ENCODE data around the gene CCNA2. TPM values are rescaled to one million over a fixed set of nuclear protein-coding genes. Genes with fewer than 3 reads are reported as not detected.

CCNA2 gene
- total RNA-seq, 3 donors from 2014 or later: 2.8 to 18.9 (median 4.0) TPM

DNA sequence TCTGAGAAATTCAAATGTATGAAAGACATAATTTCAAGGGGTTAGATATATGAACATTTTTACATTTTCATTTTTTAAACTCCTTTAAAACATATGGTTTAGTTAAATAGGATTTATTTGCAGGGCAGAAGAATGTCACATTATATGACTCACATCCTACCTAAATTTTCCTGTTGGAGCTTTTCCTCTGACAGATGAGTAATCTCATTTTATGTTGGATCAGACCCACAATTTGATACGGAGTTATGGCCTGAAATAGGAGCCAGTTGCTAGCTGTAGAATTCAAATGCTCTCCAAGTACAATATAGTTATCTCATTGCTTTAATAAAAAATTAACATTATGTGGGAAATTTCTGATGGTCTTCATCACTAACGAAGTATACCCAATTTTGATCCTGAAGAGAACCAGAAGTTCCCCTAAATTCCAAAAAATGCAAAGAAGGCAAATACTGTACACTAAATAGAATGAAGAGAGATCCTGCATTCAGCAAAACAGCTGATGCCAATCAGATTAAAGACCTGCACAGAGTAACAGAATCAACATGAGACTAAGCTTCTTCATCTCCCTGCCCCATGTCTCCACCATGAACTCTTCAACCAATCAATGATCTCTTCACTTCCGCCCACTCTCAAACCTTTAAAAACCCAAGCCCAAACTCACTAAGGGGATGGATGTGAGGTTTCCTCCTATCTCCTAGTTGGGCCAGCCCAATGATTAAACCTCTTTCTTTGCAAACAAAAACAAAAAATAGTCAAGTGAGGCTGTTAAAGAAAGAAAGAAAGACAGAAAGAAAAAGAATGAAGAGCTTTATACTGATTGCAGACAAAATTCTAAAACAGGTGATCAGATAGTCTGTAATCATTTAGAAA lies 33.5 kb downstream of the CCNA2 start:
- ATAC-seq: no peak
- Histone ChIP-seq H3K4me1 (ENCODE audit: low read depth) (no peaks in the 10 kb centered on the region), H3K9me3 (no peaks in the 10 kb centered on the region), H3K36me3 (ENCODE audit: low read depth) (no peaks in the 10 kb centered on the region), H3K4me3 (no peak overlapping the region)
- TF ChIP-seq, protein P1, sequence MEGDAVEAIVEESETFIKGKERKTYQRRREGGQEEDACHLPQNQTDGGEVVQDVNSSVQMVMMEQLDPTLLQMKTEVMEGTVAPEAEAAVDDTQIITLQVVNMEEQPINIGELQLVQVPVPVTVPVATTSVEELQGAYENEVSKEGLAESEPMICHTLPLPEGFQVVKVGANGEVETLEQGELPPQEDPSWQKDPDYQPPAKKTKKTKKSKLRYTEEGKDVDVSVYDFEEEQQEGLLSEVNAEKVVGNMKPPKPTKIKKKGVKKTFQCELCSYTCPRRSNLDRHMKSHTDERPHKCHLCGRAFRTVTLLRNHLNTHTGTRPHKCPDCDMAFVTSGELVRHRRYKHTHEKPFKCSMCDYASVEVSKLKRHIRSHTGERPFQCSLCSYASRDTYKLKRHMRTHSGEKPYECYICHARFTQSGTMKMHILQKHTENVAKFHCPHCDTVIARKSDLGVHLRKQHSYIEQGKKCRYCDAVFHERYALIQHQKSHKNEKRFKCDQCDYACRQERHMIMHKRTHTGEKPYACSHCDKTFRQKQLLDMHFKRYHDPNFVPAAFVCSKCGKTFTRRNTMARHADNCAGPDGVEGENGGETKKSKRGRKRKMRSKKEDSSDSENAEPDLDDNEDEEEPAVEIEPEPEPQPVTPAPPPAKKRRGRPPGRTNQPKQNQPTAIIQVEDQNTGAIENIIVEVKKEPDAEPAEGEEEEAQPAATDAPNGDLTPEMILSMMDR (IDR thresholded peaks at IDR 0.05): no peak
- DNase-seq: no peak
- intact Hi-C loops (cut with DNase I, micrococcal nuclease): no loop called here

DNA sequence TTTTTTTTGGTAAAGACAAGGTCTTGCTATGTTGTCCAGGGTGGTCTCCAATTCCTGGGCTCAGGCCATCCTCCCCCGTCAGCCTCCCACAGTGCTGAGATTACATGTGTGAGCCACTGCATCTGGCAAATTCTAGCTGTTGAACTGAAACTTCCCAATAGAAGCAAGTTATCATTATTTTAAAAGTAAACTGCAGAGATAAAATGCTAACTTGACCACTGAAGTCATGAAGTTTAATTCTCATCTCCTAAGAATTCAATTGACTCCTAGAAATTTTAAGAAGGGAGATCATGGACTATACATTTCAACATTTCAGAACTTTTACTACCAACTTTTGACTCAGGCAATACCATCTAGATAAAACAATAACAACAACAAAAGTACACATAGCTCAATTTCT lies 34.2 kb downstream of the CCNA2 start:
- intact Hi-C loops (cut with DNase I, micrococcal nuclease): no loop called here
- H3K36me3 ChIP-seq (ENCODE audit: low read depth): no peaks in the 10 kb centered on the region
- H3K4me1 ChIP-seq (ENCODE audit: low read depth): no peaks in the 10 kb centered on the region
- no peaks in the 10 kb centered on the region for H3K9me3 ChIP-seq
- ATAC-seq (no peak), DNase-seq (no peak)
- TF ChIP-seq, protein P1 (IDR thresholded peaks at IDR 0.05): no peak
- no peak overlapping the region for H3K4me3 ChIP-seq

DNA sequence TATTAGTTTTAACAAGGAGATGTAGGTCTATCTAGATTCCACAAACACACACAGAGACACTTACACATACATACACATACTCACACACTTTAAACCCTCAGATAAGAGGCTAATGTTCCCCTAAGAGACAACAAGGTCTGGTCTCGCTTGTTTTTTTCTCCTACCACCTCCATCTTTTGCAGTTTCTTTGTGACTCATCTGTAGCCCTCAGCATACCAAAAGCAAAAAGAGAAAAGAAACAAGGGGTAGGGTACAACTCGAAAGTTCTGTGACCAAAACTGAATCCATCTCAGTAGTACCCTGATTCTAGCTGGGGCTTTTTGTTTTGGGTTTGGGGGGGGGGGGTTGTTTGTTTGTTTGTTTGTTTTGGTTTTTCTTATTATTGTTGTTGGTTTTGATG lies 34.8 kb downstream of the CCNA2 start:
- DNase-seq (no peak), ATAC-seq (no peak)
- TF ChIP-seq, protein P1 (IDR thresholded peaks at IDR 0.05): no peak
- intact Hi-C loops (cut with DNase I, micrococcal nuclease): no loop called here
- Histone ChIP-seq H3K4me3 (no peak overlapping the region), H3K4me1 (ENCODE audit: low read depth) (no peaks in the 10 kb centered on the region), H3K9me3 (no peaks in the 10 kb centered on the region), H3K36me3 (ENCODE audit: low read depth) (no peaks in the 10 kb centered on the region)

DNA sequence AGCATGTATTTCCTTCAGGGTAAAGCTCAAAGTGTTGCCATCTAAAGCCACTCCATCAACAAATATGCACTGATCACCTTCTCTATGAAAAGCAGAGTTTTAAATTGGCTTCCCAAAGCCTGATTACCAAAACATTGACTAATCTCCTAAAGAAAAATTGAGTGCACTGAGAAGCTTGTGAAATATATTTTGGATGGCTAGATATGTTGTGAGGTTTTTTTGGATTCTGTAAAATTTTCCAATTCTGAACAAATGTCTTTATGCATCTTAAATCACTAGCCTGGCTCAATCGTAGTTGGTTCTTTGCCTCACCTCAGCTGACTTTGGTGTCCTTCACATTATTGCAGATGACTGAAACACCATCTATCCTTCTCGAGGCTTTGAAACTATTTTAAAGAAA lies 37.5 kb downstream of the CCNA2 start:
- TF ChIP-seq, protein P1 (IDR thresholded peaks at IDR 0.05): no peak
- Histone ChIP-seq H3K4me1 (ENCODE audit: low read depth) (no peaks in the 10 kb centered on the region), H3K9me3 (no peaks in the 10 kb centered on the region), H3K4me3 (no peak overlapping the region), H3K36me3 (ENCODE audit: low read depth) (no peaks in the 10 kb centered on the region)
- intact Hi-C loops (cut with DNase I, micrococcal nuclease): no loop called here
- ATAC-seq: no peak
- DNase-seq: no peak

DNA sequence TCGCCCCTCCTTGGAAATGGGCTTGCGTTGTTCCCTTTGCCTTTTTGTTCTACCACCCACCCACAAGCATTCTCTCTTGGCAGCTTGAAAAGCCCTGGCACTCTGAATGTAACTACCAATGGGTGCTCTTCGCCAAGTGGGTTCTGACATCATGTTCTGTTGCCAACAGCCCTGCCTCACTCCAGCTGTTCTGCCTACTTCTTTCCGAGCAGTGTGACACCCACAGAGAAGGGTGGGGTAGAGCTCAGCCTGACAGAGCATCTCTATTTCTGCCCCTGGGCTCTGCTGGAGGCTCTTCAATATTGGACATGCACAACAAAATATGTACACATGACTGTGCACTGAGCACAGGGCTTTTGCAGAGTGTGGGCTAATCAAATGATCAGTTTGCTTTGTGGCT lies 38.2 kb downstream of the CCNA2 start:
- Histone ChIP-seq H3K36me3 (ENCODE audit: low read depth) (no peaks in the 10 kb centered on the region), H3K4me3 (no peak overlapping the region), H3K9me3 (no peaks in the 10 kb centered on the region), H3K4me1 (ENCODE audit: low read depth) (no peaks in the 10 kb centered on the region)
- no peak for DNase-seq
- no peak for ATAC-seq
- TF ChIP-seq, protein P1 (IDR thresholded peaks at IDR 0.05): no peak
- intact Hi-C loops (cut with DNase I, micrococcal nuclease): no loop called here
